ENCODE measurements around the gene SPP2.

SPP2 gene

GRCh38 chr2:234074751-234075517 lies 24.4 kb downstream of the SPP2 start:
- TF ChIP-seq CTCF (IDR thresholded peaks at IDR 0.05; ENCODE audit: control insufficient read depth, extremely low read depth, insufficient read depth), result no peak
- no peak for DNase-seq (ENCODE audit: low read depth)
- no peak overlapping the region for H3K4me3 ChIP-seq (ENCODE audit: low read depth, low read length)

- no peak for TF ChIP-seq CTCF (IDR thresholded peaks at IDR 0.05; ENCODE audit: control insufficient read depth, extremely low read depth, insufficient read depth)
- DNase-seq (ENCODE audit: low read depth), result no peak
- H3K4me3 ChIP-seq (ENCODE audit: low read depth, low read length), result no peak overlapping the region
Measured at GRCh38 chr2:234075518-234075915, 25.0 kb downstream of the SPP2 start.

- TF ChIP-seq CTCF (IDR thresholded peaks at IDR 0.05; ENCODE audit: control insufficient read depth, extremely low read depth, insufficient read depth), result no peak
- no peak for DNase-seq (ENCODE audit: low read depth)
Measured at GRCh38 chr2:234075947-234076346, 25.4 kb downstream of the SPP2 start.

GRCh38 chr2:234076451-234076850 lies 25.9 kb downstream of the SPP2 start:
- no peak for TF ChIP-seq CTCF (IDR thresholded peaks at IDR 0.05; ENCODE audit: control insufficient read depth, extremely low read depth, insufficient read depth)
- DNase-seq (ENCODE audit: low read depth), result no peak
- no peak overlapping the region for H3K4me3 ChIP-seq (ENCODE audit: low read depth, low read length)

More at GRCh38 chr2:234075947-234076346, 25.4 kb downstream of the SPP2 start:
- H3K4me3 ChIP-seq (ENCODE audit: low read depth, low read length), result no peak overlapping the region

GRCh38 chr2:234078129-234078528 lies 27.6 kb downstream of the SPP2 start:
- DNase-seq (ENCODE audit: low read depth), result no peak
- no peak for TF ChIP-seq CTCF (IDR thresholded peaks at IDR 0.05; ENCODE audit: control insufficient read depth, extremely low read depth, insufficient read depth)
- no peak overlapping the region for H3K4me3 ChIP-seq (ENCODE audit: low read depth, low read length)

GRCh38 chr2:234081970-234082822 lies 31.7 kb downstream of the SPP2 start:
- peak; percentile 15; the same call in 1 of the 2 replicates for TF ChIP-seq CTCF (IDR thresholded peaks at IDR 0.05; ENCODE audit: control insufficient read depth, extremely low read depth, insufficient read depth)
- peak; percentile 90 for DNase-seq (ENCODE audit: low read depth)
- no peak overlapping the region for H3K4me3 ChIP-seq (ENCODE audit: low read depth, low read length)
